AG10803 (cell line): ENCODE data around the gene OR2B6.
"Not testable (repeated sequence)": the region's sequence is repeated elsewhere in the genome, so short reads cannot be mapped to it uniquely, and the experiment has no call there.

Source experiments
- DNase-seq: peaks from one replicate; pipeline ENCODE4 v3.0.0; 2010; ENCODE audit warnings: low read depth
- H3K4me3 ChIP-seq: 2 replicates; pipeline ENCODE4 v1.5.1; 2011; ENCODE audit warnings: mild to moderate bottlenecking, low read length, control low read depth
- TF ChIP-seq, protein P1 (sequence below): conservative IDR thresholded peaks from 2 replicates; pipeline ENCODE4 v1.5.1; 2011; ENCODE audit warnings: mild to moderate bottlenecking, low read length, control low read depth, inconsistent platforms

The OR2B6 gene

DNA sequence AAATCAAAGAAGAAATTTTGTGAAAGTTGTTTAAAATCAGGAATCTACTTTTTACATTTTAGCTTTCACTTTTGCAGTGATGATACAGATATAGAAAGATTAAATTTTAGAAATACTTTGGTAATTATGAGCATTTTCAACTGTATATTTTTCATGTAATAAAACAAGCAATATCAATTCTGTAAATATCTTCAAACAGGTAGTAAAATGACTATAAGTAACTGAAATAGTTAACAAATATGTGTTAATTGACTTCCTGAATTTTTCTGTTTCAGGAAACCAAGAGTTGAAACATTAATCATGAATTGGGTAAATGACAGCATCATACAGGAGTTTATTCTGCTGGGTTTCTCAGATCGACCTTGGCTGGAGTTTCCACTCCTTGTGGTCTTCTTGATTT lies at the start of gene OR2B6:
Gene OR2B6 (plus strand): TSS at position 301 of the 400 bp plus-strand sequence. CDS start 0 bp downstream, at position 301.
- TF ChIP-seq, protein P1, sequence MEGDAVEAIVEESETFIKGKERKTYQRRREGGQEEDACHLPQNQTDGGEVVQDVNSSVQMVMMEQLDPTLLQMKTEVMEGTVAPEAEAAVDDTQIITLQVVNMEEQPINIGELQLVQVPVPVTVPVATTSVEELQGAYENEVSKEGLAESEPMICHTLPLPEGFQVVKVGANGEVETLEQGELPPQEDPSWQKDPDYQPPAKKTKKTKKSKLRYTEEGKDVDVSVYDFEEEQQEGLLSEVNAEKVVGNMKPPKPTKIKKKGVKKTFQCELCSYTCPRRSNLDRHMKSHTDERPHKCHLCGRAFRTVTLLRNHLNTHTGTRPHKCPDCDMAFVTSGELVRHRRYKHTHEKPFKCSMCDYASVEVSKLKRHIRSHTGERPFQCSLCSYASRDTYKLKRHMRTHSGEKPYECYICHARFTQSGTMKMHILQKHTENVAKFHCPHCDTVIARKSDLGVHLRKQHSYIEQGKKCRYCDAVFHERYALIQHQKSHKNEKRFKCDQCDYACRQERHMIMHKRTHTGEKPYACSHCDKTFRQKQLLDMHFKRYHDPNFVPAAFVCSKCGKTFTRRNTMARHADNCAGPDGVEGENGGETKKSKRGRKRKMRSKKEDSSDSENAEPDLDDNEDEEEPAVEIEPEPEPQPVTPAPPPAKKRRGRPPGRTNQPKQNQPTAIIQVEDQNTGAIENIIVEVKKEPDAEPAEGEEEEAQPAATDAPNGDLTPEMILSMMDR: no peak
- no peak for DNase-seq
- H3K4me3 ChIP-seq: no peak within 1 kb of the TSS

DNA sequence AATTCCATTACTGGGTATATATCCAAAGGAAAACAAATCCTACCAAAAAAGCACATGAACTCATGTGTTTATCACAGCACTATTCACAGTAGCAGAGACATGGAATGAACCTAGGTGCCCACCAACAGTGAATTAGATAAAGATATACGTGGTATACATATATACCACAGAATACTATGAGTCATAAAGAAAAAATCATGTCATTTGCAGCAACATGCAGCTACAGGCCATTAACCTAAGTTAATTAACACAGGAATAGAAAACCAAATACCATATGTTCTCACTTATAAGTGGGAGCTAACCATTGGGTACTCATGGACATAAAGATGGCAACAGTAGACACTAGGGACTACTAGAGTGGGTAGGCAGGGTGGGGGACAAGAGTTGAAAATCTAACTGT lies 49.0 kb upstream of the OR2B6 start:
- TF ChIP-seq, protein P1: no peak
- DNase-seq: no peak
- no peak overlapping the region for H3K4me3 ChIP-seq

DNA sequence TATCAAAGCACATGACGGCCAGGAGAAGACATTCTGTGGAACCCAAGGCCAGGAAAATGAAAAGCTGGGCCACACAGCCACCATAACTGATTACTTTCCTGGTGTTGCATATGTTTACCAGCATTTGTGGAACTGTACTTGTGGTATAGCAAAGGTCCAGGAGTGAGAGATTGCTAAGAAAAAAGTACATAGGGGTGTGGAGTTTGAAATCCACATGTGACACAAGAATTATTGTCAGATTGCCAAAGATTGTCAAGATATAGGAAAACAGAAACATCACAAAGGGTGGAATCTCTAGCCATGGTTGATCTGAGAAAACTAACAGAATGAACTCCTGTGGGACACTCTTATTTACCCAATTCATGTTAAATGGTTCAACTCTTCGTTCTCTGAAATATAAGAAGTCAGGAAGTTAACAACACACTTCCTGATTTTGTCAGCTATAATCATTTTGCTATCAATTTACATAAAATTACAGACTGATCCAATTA lies 45.0 kb upstream of the OR2B6 start, which contains the start of gene OR2B2:
Gene OR2B2 (minus strand): TSS at position 441 of the 491 bp plus-strand sequence. CDS start 77 bp downstream, at position 364.
- no peak for DNase-seq
- TF ChIP-seq, protein P1: no peak
- H3K4me3 ChIP-seq: no peak within 1 kb of the TSS

DNA sequence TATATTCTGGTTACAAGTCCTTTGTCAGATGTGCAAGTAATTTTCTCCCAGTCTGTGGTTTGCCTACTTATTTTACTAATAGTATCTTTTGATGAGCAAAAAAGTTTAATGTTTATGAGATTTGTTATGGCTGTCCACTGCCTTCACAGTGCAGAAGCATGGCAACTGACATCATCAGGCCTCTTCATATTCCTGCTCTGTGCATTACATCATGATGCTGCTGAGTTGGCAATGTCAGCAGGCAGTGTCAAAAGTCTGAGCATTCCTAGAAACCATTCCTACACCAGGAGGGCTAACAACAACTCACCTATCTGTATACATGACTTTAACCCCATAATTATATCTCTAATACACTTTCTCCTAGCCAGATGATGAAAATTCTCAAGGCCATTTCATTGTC lies 34.1 kb upstream of the OR2B6 start:
- TF ChIP-seq, protein P1: no peak
- DNase-seq: no peak
- no peak overlapping the region for H3K4me3 ChIP-seq

DNA sequence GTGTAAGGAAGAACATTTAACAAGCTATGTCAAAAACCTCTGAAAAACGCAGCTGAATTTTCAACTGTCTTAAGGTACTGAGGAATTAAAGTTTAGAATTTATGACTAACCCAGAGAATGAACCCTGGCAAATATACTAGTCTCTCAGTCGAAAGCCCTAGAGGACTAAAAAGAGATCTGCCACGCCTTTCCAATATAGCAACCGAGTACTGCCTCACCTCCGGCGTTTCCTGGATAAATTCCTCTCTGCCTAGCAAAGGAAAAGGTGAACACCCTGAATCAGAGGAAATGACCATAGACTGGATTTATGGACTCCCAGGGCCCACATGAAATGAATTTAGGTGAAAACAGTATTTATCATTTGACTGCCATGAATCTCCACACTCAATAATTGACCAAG lies 32.9 kb upstream of the OR2B6 start:
- DNase-seq: no peak
- TF ChIP-seq, protein P1: no peak
- H3K4me3 ChIP-seq: no peak overlapping the region

DNA sequence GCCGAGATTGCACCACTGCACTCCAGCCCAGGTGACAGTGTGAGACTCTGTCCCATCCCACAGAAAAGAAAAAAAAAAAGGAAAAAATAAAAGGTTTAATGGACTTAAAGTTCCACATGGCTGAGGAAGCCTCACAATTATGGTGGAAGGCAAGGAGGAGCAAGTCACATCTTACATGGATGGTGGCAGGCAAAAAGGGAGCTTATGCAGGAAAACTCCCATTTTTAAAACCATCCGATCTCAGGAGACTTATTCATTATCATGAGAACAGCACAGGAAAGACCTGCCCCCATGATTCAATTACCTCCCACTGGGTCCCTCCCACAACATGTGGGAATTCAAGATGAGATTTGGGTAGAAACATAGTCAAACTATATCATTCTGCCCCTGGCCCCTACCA lies 29.0 kb upstream of the OR2B6 start:
- not testable (repeated sequence) for H3K4me3 ChIP-seq, DNase-seq

DNA sequence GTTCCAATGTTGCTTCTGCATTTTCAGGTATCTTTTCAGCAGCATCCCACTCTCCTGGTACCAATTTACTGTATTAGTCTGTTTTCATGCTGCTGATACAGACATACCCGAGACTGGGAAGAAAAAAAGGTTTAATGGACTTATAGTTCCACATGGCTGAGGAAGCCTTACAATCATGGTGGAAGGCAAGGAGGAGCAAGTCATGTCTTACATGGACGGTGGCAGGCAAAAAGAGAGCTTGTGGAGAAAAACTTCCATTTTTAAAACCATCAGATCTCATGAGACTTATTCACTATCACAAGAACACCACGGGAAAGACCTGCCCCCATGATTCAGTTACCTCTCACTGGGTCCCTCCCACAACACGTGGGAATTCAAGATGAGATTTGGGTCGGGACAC lies 27.1 kb upstream of the OR2B6 start:
- H3K4me3 ChIP-seq, DNase-seq: not testable (repeated sequence)

DNA sequence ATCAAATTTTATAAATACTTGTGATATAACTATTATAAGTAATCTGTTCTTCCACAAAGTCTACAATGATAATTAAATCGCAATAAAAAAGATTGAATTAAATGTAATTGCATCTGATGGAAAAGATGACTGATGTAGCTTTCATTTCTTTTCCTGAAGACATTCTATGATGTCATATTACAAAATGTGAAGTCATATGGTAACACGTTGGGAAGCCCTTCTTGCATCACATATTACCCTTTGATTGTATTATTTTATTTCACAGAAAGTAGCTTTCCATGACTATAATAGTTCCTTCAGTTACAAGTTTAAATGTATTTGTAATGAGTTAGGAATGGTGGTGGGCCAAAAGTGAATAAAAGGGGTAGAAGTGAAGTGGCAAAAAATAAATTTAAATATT lies 25.8 kb upstream of the OR2B6 start:
- H3K4me3 ChIP-seq: no peak overlapping the region
- TF ChIP-seq, protein P1: no peak
- no peak for DNase-seq
